Retinal pigment epithelial cell (primary cell): ENCODE data around the gene NIFK.
"Not testable (repeated sequence)": the region's sequence is repeated elsewhere in the genome, so short reads cannot be mapped to it uniquely, and the experiment has no call there.

Source experiments
- DNase-seq: peaks from one replicate; pipeline ENCODE4 v3.0.0-alpha.2; 2010; ENCODE audit warnings: low read depth
- H3K4me3 ChIP-seq: 2 replicates; pipeline ENCODE4 v1.5.1; 2011; ENCODE audit warnings: mild to moderate bottlenecking, low read length, control low read depth, moderate library complexity
- TF ChIP-seq, protein P1 (sequence below): conservative IDR thresholded peaks from 2 replicates; pipeline ENCODE4 v1.5.1; 2011; ENCODE audit warnings: low read depth, low read length, control low read depth, inconsistent platforms

NIFK gene

DNA sequence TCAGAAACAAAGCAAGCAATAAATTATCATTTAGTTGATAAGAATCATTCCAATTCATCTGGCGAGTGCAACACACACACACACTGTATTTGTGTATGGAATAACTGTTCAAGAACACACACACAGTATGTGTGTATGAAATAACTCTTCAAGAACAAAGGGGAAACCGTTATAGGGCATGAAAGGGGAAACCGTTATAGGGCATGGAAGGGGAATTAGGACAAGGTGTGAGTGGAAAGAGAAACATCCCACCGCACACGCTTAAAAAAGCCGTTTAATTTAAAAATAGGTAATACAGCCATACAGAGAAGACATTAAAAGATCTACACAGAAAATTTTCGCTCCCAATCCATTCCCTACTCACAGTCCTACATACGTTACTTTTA lies 18.2 kb upstream of the NIFK start:
- peak overlapping the region; percentile 91 for H3K4me3 ChIP-seq
- DNase-seq: no peak
- TF ChIP-seq, protein P1, sequence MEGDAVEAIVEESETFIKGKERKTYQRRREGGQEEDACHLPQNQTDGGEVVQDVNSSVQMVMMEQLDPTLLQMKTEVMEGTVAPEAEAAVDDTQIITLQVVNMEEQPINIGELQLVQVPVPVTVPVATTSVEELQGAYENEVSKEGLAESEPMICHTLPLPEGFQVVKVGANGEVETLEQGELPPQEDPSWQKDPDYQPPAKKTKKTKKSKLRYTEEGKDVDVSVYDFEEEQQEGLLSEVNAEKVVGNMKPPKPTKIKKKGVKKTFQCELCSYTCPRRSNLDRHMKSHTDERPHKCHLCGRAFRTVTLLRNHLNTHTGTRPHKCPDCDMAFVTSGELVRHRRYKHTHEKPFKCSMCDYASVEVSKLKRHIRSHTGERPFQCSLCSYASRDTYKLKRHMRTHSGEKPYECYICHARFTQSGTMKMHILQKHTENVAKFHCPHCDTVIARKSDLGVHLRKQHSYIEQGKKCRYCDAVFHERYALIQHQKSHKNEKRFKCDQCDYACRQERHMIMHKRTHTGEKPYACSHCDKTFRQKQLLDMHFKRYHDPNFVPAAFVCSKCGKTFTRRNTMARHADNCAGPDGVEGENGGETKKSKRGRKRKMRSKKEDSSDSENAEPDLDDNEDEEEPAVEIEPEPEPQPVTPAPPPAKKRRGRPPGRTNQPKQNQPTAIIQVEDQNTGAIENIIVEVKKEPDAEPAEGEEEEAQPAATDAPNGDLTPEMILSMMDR: no peak

DNA sequence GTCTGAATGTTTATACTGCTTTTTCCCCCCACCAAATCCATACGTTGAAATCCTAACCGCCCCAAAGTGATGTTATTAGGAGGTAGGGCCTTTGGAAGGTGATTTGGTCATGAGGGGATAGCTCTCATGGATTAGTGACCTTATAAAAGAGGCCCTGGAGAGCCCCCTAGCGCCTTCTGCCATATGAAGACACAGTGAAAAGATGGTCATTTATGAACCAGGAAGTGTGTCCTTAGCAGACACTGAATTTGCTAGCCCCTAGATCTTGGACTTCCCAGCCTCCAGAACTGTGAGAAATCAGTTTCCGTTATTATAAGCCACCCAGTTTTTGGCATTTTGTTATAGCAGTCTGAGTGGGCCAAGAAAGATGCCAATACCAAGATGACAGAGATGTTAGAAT lies 11.5 kb upstream of the NIFK start:
- DNase-seq: peak; percentile 6
- H3K4me3 ChIP-seq: no peak overlapping the region
- TF ChIP-seq, protein P1: peak; percentile 54

DNA sequence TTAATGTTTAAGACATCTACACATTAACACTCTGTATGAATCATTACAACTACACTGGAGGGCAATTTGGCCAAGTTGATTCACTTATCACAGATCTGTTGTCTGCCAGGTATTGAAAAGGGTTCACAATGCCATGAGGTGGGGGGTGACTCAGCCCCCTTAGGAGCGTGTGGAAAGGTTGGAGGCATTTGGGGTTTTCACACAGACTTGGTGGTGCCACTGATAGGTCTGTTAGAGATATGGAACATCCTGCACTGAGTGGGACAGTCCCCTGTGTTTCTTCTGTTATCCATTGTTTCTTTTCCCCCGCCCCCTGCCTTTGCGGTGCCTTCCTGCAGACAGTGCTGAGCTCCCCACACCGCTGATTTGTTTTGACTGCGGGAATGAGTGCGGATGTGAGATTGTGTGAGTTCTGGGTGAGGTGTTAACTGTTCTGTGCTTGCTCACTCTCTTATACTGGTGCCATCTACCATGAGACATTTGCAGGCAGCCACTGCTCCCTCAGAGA lies 9.4 kb upstream of the NIFK start:
- no peak overlapping the region for H3K4me3 ChIP-seq
- no peak for DNase-seq
- TF ChIP-seq, protein P1: no peak

DNA sequence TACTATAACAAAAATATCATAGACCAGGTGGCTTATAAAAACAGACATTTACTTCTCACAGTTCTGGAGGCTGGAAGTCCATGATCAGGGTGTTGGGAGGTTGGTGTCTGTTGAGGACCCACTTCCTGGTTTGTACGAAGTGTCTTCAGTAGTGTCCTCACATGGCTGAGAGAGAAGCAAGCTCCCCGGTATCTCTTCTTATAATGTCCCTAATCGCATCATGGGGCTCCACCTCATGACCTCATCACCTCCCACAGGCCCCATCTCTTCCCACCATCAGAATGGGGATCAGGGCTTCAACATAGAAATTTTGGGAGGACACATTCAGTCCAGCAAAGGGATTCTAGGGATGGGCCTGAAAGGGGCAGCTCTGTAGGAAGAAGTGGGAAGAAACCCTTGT lies 4.8 kb upstream of the NIFK start:
- H3K4me3 ChIP-seq: no peak overlapping the region
- DNase-seq: no peak
- TF ChIP-seq, protein P1: no peak

DNA sequence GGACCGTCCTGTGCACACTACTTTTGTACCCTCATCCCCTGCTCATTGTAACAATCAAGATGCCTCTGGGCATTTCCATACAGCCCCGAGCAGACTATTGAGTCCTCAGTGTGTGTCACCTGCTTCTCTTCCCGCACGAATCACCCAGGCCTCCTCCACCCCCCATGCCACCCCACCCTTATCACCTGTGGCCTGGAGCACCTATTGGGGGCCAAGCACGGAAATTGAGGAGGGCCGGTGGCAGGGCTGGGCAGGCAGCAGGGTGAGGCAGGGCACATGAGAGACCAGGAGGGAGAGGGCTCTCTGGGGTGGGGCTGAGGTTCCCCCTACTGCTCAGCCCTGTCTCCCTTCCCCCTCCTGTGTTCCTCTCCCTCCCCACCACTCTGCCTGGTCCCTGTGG lies 4.3 kb upstream of the NIFK start:
- TF ChIP-seq, protein P1: no peak
- no peak overlapping the region for H3K4me3 ChIP-seq
- no peak for DNase-seq

DNA sequence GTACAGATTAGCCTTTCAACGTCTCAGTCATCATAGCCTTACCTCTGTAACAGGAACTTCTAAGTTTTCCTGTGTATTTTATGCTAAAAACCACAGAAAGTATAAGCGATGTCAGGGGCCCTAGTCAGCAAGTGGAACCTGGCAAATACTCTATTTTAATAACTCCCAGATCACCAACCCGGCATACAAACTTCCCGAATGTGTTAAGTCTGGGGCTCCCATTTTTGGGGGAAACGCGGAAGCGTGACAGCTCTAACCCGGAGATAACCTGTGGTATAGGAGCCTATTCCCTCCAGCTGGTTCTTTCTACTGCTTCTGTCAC lies 574 bp downstream of the NIFK start:
- TF ChIP-seq, protein P1: no peak
- H3K4me3 ChIP-seq: peak overlapping the region; percentile 100
- no peak for DNase-seq

DNA sequence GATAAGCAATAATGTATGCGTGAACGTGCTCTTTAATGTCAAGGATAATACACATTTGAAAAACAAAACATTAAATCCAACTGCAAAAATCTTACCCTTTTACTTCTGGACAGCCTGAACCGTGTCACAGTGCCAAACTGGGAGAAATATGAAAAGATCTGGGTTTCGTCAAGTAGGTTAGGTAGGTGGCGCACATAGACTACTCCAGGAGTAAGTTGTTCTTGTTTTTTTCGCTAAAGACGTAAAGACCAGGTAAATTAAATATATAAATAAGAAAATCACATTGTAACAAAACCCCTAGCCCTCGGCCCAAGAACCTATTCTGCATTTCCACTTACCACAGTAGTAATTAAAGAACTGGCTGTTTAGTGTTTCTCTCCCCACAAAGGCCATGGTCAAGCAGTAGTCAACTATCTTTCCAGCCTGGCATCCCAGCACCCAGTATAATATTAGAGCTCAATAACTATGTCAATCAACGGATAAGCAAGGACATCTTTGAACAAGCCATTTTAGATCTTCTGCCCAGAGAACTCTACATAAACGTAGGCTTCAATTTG lies 1.1 kb downstream of the NIFK start:
- peak overlapping the region; percentile 100 for H3K4me3 ChIP-seq
- no peak for DNase-seq
- TF ChIP-seq, protein P1: peak; percentile 17

DNA sequence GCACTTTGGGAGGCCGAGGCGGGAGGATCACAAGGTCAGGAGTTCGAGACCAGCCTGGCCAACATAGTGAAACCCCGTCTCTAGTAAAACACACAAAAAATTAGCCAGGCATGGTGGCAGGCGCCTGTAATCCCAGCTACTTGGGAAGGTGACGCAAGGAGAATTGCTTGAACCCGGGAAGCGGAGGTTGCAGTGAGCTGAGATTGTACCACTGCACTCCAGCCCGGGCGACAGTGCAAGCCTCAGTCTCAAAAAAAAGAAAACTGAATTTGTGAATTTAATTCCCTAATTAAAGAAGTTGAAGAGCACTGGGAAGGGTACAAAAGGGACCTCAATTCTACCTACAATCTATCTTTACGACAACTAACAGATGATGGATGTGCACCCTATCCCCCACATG lies 2.1 kb downstream of the NIFK start:
- not testable (repeated sequence) for DNase-seq

More for the DNA sequence above, 2.1 kb downstream of the NIFK start:
- not testable (repeated sequence) for H3K4me3 ChIP-seq
